Measurements from ENCODE around the gene ZNF462.
"Not testable (repeated sequence)": the region's sequence is repeated elsewhere in the genome, so short reads cannot be mapped to it uniquely, and the experiment has no call there.

The ZNF462 gene, protein sequence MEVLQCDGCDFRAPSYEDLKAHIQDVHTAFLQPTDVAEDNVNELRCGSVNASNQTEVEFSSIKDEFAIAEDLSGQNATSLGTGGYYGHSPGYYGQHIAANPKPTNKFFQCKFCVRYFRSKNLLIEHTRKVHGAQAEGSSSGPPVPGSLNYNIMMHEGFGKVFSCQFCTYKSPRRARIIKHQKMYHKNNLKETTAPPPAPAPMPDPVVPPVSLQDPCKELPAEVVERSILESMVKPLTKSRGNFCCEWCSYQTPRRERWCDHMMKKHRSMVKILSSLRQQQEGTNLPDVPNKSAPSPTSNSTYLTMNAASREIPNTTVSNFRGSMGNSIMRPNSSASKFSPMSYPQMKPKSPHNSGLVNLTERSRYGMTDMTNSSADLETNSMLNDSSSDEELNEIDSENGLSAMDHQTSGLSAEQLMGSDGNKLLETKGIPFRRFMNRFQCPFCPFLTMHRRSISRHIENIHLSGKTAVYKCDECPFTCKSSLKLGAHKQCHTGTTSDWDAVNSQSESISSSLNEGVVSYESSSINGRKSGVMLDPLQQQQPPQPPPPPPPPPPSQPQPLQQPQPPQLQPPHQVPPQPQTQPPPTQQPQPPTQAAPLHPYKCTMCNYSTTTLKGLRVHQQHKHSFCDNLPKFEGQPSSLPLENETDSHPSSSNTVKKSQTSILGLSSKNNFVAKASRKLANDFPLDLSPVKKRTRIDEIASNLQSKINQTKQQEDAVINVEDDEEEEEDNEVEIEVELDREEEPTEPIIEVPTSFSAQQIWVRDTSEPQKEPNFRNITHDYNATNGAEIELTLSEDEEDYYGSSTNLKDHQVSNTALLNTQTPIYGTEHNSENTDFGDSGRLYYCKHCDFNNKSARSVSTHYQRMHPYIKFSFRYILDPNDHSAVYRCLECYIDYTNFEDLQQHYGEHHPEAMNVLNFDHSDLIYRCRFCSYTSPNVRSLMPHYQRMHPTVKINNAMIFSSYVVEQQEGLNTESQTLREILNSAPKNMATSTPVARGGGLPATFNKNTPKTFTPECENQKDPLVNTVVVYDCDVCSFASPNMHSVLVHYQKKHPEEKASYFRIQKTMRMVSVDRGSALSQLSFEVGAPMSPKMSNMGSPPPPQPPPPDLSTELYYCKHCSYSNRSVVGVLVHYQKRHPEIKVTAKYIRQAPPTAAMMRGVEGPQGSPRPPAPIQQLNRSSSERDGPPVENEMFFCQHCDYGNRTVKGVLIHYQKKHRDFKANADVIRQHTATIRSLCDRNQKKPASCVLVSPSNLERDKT (N-terminal part only)

GRCh38 chr9:106862821-106863720 is at the start of gene ZNF462:
Gene ZNF462, plus strand, starts transcription at chr9:106863166. Its CDS starts 60,218 bp downstream, at chr9:106923384.
- peak; percentile 58 for DNase-seq (ENCODE audit: low spot score)

DNA sequence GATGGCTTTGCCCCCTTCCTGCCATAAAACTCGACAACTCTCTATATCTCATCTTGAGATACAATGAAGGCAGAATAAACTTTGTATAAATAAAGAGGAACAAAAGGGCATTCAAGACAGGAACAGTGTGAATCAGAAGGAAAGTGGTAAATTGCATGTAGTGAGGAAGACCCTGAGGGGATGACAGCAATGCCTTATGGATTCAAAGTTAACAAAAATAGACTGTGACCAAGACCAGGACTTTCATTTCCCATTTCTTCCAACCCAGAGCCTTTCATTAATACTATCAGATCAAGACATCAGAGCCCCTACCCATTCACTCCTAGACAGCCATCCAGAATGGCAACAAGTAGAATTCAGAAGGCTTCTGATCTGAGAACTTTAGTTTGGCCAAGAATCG is 46.4 kb upstream of the ZNF462 start:
- DNase-seq (ENCODE audit: low spot score) = peak; percentile 47

GRCh38 chr9:106818034-106818433 is 44.9 kb upstream of the ZNF462 start:
- DNase-seq (ENCODE audit: low spot score) = no peak

GRCh38 chr9:106820866-106821265 is 42.1 kb upstream of the ZNF462 start:
- DNase-seq (ENCODE audit: low spot score) = peak; percentile 69

- DNase-seq (ENCODE audit: low spot score) = no peak
Observed at GRCh38 chr9:106828070-106828469, 34.9 kb upstream of the ZNF462 start.

- DNase-seq (ENCODE audit: low spot score) = no peak
Observed at GRCh38 chr9:106828965-106829364, 34.0 kb upstream of the ZNF462 start.

GRCh38 chr9:106829666-106830408 is 33.1 kb upstream of the ZNF462 start:
- DNase-seq (ENCODE audit: low spot score) = no peak

DNA sequence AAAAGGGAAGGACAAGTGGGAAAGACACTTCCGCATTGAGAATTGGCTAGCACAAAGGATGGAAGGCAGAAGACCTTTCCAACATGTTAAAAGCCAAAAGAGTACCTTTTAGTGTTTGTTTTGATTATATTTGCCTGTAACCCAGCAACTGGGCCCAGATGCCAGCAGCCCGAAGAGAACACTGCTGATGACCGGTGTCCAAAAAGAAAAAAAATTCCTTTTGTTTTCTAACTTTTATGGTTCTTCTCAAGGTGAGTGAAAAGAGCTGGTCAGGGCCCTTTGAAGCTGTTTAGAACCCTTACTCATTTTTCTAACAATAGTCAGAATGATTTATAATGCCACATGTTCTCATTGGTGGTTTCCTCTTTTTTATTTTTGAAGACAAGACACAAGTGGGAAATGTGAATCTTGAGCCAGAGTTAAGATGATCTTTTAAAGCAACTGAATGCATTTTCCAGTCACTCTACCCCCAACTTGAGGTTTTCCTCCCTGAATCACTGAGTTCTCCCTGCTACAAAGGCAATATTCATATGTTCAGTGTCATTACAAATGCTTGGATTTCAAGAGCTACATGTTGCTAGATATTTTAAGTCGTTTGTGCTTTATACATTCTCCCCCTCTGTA is 32.3 kb upstream of the ZNF462 start:
- no peak for DNase-seq (ENCODE audit: low spot score)

- DNase-seq (ENCODE audit: low spot score) = no peak
Observed at GRCh38 chr9:106834888-106835287, 28.1 kb upstream of the ZNF462 start.

- DNase-seq (ENCODE audit: low spot score) = no peak
Observed at GRCh38 chr9:106835840-106836239, 27.1 kb upstream of the ZNF462 start.

- no peak for DNase-seq (ENCODE audit: low spot score)
Observed at GRCh38 chr9:106843371-106843770, 19.6 kb upstream of the ZNF462 start.

GRCh38 chr9:106846307-106846706 is 16.7 kb upstream of the ZNF462 start:
- no peak for DNase-seq (ENCODE audit: low spot score)

DNA sequence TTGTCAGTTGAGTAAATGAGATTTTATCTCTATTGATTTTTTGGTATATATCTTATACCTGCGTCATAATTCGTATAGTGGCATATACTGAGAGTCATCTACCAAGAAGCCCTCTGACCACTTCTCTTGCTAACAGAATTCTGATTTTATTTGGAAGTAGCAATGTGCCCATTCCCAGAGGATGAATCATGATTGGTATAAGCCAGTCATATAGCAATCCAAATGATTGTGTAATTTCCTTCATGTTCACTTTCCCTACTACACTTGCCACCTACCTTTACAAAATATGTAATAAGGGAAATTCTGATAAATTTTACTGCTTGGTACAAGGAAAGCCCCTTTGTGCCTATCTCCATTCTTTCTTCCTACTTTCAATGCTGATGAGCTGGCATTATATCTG is 16.1 kb upstream of the ZNF462 start:
- no peak for DNase-seq (ENCODE audit: low spot score)

DNA sequence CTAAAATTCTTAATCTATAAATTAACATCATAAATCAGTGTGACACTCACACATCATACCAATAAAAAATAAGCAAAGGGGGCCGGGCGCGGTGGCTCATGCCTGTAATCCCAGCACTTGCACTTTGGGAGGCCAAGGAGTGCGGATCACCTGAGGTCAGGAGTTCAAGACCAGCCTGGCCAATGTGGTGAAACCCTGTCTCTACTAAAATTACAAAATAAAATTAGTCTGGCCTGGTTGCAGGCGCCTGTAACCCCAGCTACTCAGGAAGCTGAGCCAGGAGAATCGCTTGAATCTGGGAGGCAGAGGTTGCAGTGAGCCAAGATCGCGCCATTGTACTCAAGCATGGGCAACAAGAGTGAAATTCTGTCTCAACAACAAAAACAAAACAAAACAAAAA is 11.3 kb upstream of the ZNF462 start:
- not testable (repeated sequence) for DNase-seq (ENCODE audit: low spot score)

DNA sequence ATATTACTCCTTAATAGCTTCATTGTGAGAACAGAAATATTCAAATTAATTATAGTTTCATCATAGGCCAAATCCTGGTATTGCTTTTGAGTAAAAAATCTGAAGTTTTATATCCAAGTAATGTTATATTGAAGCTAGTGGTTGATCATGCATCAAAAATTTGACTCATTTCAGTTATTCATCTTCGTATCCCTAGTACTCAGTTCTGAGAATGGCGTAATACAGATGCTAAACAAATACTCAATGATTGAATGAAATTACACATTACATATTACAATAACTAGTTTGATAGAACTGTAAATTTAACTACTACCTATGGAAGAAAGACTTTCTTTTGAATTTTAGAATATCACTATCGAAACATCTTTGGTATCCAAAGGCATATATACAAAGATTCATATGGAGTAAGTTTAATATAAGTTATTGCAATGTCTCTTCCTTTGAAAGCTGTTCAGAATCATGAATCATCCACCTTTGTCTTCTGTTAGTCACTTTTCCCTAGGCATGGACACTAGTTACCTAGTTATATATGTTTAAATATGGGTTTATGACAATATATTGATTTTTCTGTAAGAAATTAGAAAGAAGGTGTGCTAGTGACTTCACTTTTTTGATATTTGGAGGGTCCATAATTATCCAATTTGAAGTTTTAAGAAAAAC is 5.0 kb upstream of the ZNF462 start:
- no peak for DNase-seq (ENCODE audit: low spot score)

DNA sequence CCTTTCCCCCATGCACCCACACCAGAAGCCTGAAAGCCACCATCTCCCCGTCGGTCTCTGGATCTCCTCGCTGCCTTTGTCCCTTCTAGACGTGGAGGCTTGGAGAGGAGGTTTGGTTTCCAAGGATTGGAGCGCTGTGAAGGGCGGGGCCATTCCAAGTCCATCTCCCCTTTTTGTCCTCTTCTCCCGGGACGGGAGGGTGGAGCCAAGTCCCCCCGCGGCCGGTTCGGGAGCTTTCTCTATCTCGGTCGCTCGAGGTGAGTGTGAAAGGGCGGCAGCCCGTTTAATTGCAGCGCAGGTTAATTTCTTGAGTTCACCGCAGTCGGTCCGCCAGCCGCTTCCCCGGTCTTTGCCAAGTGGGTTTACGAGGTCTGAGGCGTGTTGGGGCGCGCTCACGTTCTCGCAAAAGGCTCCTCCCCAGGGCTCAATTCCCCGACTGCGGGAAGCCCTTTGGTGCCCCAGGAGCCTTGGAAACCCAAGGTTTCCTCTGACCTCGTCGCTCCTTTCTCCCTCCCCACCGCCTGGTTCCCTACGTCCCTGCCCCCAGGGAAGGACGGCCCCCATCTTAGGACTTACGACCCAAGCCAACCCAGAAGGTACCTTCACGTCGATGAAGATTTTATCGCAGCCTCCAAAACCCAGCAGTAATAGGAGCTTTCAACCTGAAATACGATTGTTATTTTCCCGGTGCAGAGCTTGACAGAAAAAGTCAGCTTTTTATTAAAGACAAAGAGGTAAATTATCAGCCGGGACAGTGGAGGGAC is 2.8 kb upstream of the ZNF462 start:
- no peak for DNase-seq (ENCODE audit: low spot score)

DNA sequence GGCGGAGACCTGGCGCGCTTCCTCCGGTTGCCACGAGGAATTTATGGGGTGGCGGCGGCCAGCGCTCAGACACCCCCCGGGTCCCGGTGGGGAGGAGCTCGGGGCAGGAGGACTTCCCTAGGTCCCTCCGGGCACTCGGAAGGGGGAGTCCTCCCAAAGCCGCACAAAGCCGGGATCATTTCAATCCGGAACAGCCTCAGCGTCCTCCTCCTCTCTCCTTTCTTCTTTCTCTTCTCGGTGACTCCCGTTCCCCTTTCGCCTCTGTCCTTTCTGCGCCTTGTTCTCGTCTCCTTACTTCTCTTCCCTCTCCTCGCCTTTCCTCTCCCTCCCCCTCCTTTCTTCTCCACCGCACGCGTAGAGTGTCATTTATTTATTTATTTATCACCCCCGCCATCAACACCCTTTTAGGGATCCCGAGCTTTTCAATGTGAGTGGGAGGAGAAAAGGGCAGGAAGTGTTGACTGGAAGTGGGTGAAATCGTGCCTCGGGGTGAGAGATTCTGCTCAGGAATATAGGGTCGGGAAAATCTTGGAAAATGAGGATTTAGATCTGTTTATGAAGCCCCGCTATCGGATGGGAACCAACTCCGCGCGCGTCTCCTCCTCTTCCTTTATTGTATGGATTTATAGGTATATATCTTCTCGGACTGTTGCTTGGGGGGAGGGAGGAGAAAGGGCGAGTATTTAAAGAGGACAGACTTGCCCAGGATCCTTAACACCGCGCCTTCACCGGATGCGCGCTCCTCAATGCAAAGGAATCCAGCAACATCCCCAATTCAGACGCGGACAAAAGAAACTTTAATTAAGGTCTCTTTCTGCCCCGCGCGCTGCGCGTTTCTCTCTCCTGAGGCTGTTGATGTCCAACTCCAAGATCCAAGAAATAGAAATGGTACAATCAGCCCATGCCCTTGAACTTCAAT is 2.0 kb upstream of the ZNF462 start:
- no peak for DNase-seq (ENCODE audit: low spot score)
